Neuronal stem cell (in vitro differentiated cells): ENCODE measurements around the gene AZU1.

Experiments
- DNase-seq: peaks from one replicate; pipeline ENCODE4 v3.0.0-alpha.2; 2013; ENCODE audit warnings: low spot score
- H2AFZ ChIP-seq: one replicate; pipeline ENCODE4 v1.6.1; 2013; ENCODE audit warnings: mild to moderate bottlenecking, low read length, inconsistent platforms
- H2AK5ac ChIP-seq: 2 replicates; pipeline ENCODE4 v1.6.1; 2013; ENCODE audit warnings: low read depth, mild to moderate bottlenecking, inconsistent platforms, low read length, moderate library complexity, mixed read lengths
- H2BK120ac ChIP-seq: 2 replicates; pipeline ENCODE4 v1.6.1; 2013; ENCODE audit warnings: low read depth, mild to moderate bottlenecking, inconsistent platforms, low read length, moderate library complexity, mixed read lengths
- H2BK12ac ChIP-seq: one replicate; pipeline ENCODE4 v1.6.1; 2013; ENCODE audit warnings: low read length, inconsistent platforms
- H2BK15ac ChIP-seq: 2 replicates; pipeline ENCODE4 v1.6.1; 2013; ENCODE audit warnings: mild to moderate bottlenecking, low read length, inconsistent platforms, mixed read lengths
- H2BK5ac ChIP-seq: one replicate; pipeline ENCODE4 v1.6.1; 2013; ENCODE audit warnings: inconsistent platforms, mild to moderate bottlenecking, low read length, moderate library complexity
- H3K14ac ChIP-seq: one replicate; pipeline ENCODE4 v1.6.1; 2013; ENCODE audit warnings: low read length, inconsistent platforms
- H3K18ac ChIP-seq: 2 replicates; pipeline ENCODE4 v1.6.1; 2013; ENCODE audit warnings: low read length, inconsistent platforms
- H3K23ac ChIP-seq: 2 replicates; pipeline ENCODE4 v1.6.1; 2013; ENCODE audit warnings: low read depth, mild to moderate bottlenecking, mixed read lengths, low read length, inconsistent platforms; ENCODE audit not compliant: poor library complexity
- H3K27ac ChIP-seq: replicated peaks from 3 replicates; pipeline ENCODE4 v1.5.1; 2013; ENCODE audit warnings: low read length, inconsistent platforms
- H3K27me3 ChIP-seq, 3 experiments: 2 replicates each; pipeline ENCODE4 v1.6.1; 2013; ENCODE audit warnings: low read length in 3 of 3, mild to moderate bottlenecking in 2 of 3, inconsistent platforms in 1 of 3, low read depth in 1 of 3, mixed read lengths in 1 of 3, moderate library complexity in 1 of 3; ENCODE audit not compliant: control insufficient read depth in 3 of 3, insufficient read depth in 3 of 3
- H3K36me3 ChIP-seq, 2 donors: replicated peaks in 1 of 2; 2 replicates each; pipeline ENCODE4 v1.6.1; 2013; ENCODE audit warnings: low read length in 2 of 2; ENCODE audit not compliant: control insufficient read depth in 2 of 2, insufficient read depth in 2 of 2
- H3K4ac ChIP-seq: 2 replicates; pipeline ENCODE4 v1.6.1; 2013; ENCODE audit warnings: inconsistent platforms, mild to moderate bottlenecking, low read length, moderate library complexity
- H3K4me1 ChIP-seq, 2 donors: 1 replicate in 1 of 2; 2 replicates in 1 of 2; pipeline ENCODE4 v1.6.1; 2013; ENCODE audit warnings: low read length in 2 of 2, low read depth in 1 of 2; ENCODE audit not compliant: control insufficient read depth in 2 of 2, insufficient read depth in 1 of 2
- H3K4me2 ChIP-seq: one replicate; pipeline ENCODE4 v1.6.1; 2013; ENCODE audit warnings: mild to moderate bottlenecking, low read length, inconsistent platforms; ENCODE audit not compliant: insufficient read depth, poor library complexity, severe bottlenecking
- H3K4me3 ChIP-seq, 2 donors: 2 replicates each; pipeline ENCODE4 v1.5.1; 2013; ENCODE audit warnings: low read length in 2 of 2, mild to moderate bottlenecking in 2 of 2, inconsistent platforms in 1 of 2, moderate library complexity in 1 of 2
- H3K79me1 ChIP-seq: one replicate; pipeline ENCODE4 v1.6.1; 2013; ENCODE audit warnings: low read depth, mild to moderate bottlenecking, inconsistent platforms, low read length, moderate library complexity
- H3K9ac ChIP-seq: one replicate; pipeline ENCODE4 v1.6.1; 2013; ENCODE audit warnings: mild to moderate bottlenecking, low read depth, low read length, inconsistent platforms; ENCODE audit not compliant: poor library complexity
- H3K9me3 ChIP-seq, 2 donors: replicated peaks in 1 of 2; 2 replicates each; pipeline versions ENCODE3 to v1.6.1; 2013; ENCODE audit warnings: low read length in 2 of 2, mild to moderate bottlenecking in 2 of 2, inconsistent platforms in 1 of 2, low read depth in 1 of 2, mixed read lengths in 1 of 2, moderate library complexity in 1 of 2; ENCODE audit not compliant: control insufficient read depth in 2 of 2, insufficient read depth in 1 of 2
- H4K8ac ChIP-seq: one replicate; pipeline ENCODE4 v1.6.1; 2013; ENCODE audit warnings: low read depth, mild to moderate bottlenecking, inconsistent platforms, low read length, moderate library complexity
- H4K91ac ChIP-seq: one replicate; pipeline ENCODE4 v1.6.1; 2013; ENCODE audit warnings: low read length, low read depth, mild to moderate bottlenecking, inconsistent platforms; ENCODE audit not compliant: poor library complexity
- WGBS, 2 donors: extraction: QIAGEN DNeasy Blood & Tissue Kit; methylation state at CpG; one replicate each; pipeline ENCODE4 v1.1.7; 2013; ENCODE audit warnings: missing lambda C conversion rate in 2 of 2, mixed read lengths in 1 of 2; ENCODE audit not compliant: insufficient read length in 2 of 2, insufficient replicate concordance in 1 of 2; ENCODE audit errors: extremely low coverage in 2 of 2; 5-methylcytosine and 5-hydroxymethylcytosine counted together

AZU1 gene

DNA sequence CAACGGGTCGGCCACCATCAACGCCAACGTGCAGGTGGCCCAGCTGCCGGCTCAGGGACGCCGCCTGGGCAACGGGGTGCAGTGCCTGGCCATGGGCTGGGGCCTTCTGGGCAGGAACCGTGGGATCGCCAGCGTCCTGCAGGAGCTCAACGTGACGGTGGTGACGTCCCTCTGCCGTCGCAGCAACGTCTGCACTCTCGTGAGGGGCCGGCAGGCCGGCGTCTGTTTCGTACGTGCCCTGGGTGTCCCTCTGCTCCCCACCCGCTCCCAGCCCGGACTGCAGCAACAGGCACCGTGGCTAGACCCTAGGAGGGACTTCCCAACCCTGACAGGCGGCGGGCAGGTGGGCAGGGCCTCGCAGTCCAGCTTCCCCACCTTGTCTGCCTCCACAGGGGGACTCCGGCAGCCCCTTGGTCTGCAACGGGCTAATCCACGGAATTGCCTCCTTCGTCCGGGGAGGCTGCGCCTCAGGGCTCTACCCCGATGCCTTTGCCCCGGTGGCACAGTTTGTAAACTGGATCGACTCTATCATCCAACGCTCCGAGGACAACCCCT lies 28.0 kb downstream of the AZU1 start:
- Histone ChIP-seq H2AK5ac (peak overlapping the region; percentile 66), H3K23ac (peak overlapping the region; percentile 98), H3K79me1 (peaks cover 2% of the 10 kb centered on the region), H3K18ac (peak overlapping the region; percentile 89), H2BK5ac (no peak overlapping the region), H3K4me2 (no peak overlapping the region), H4K8ac (no peak overlapping the region), H2BK120ac (no peak overlapping the region), H3K27ac (no peak overlapping the region), H3K4ac (no peak overlapping the region), H3K14ac (peak overlapping the region; percentile 99), H3K9ac (peak overlapping the region; percentile 70), H3K27me3 (peaks cover 7 to 22% (median 20%) of the 10 kb centered on the region in 3 experiments), H3K9me3 (peaks cover 0 to 2% of the 10 kb centered on the region in 2 donors), H3K4me3 (no peak overlapping the region), H2BK12ac (no peak overlapping the region), H3K4me1 (peaks cover 0 to 2% of the 10 kb centered on the region in 2 donors), H2BK15ac (peak overlapping the region; percentile 38), H4K91ac (no peak overlapping the region), H2AFZ (no peak overlapping the region), H3K36me3 (no peaks in the 10 kb centered on the region)
- DNase-seq, result no peak
- no CpG with 5 or more reads among the region's 40 CpGs for WGBS, 2 donors

DNA sequence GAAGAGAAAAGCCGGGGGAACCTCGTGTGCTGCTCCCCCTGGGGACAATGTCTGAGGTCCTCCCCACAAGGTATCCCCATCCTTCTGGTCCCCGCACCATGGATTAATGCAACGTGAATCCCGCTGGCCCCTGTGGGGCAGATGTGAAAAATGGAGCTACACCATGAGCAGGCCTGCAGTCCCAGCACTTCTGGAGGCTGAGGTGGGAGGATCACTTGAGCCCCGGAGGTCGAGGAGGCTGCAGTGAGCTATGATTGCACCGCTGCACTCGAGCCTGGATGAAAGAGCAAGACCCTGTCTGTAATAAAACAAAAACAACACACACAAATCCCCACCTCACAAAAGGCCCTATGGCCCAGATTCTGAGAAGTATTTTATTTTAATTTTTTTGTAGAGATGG lies 30.6 kb downstream of the AZU1 start:
- H3K9ac ChIP-seq, result no peak overlapping the region
- H4K91ac ChIP-seq, result no peak overlapping the region
- peaks cover 4% of the 10 kb centered on the region for H3K79me1 ChIP-seq
- peaks cover 0 to 9% of the 10 kb centered on the region in 2 donors for H3K9me3 ChIP-seq
- no peak overlapping the region for H2BK15ac ChIP-seq
- H3K18ac ChIP-seq, result no peak overlapping the region
- H3K4ac ChIP-seq, result no peak overlapping the region
- H3K36me3 ChIP-seq, result no peaks in the 10 kb centered on the region
- H2AFZ ChIP-seq, result no peak overlapping the region
- no peak overlapping the region for H3K14ac ChIP-seq
- no peak overlapping the region for H3K23ac ChIP-seq
- H3K4me1 ChIP-seq, result peaks cover 2 to 3% of the 10 kb centered on the region in 2 donors
- H2BK12ac ChIP-seq, result no peak overlapping the region
- DNase-seq, result no peak
- H2BK5ac ChIP-seq, result no peak overlapping the region
- no CpG with 5 or more reads among the region's 9 CpGs for WGBS, 2 donors
- H4K8ac ChIP-seq, result no peak overlapping the region
- no peak overlapping the region for H2BK120ac ChIP-seq
- no peak overlapping the region for H3K27ac ChIP-seq
- H3K27me3 ChIP-seq, result peaks cover 18 to 42% (median 19%) of the 10 kb centered on the region in 3 experiments
- H3K4me2 ChIP-seq, result no peak overlapping the region
- no peak overlapping the region for H2AK5ac ChIP-seq
- peak overlapping the region in 1 of 2 donors; percentile 30 for H3K4me3 ChIP-seq

DNA sequence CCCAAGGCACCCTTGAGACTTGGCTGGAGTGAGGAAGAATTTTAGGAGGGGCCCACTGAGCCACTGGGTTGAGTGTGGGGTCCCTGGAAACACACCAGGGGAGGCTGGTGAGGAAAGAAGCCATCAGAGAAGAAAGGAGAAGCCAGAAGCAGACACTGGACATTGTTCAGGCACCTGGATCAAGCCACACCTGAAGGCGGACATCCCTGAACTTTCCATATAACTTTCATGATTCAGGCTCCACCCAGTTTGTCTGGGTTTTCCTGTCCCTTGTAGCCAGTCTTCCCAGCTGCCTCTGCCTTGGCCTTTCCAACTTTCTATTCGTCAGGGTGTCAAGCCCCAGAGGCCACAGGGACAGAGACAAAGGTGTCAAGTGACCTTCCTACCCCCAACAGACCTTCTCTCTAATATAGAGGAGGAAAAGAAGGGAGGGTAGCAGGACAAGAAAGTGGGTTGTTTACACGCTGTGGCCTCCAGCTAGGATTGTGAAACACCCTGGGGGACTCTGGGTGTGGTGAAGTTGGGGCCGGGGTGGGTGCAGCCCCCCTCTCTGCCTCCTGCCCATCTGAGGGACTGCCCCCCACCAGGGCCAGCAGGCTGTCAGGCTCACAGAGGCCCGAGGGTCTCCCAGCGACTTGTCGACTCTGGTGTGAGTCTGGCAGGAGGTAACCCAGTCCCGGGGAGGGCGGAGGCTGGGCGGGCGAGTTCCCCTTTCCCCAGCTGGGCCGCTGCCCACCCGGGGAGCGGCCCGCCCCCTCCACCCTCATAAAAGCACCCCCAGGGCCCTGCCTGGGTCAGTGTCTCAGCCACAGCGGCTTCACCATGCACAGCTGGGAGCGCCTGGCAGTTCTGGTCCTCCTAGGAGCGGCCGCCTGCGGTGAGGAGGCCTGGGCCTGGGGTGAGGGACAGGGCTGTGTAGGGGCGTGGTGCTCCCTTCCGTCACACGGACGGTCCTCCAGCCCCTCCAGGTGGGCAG lies 31.5 kb downstream of the AZU1 start, which contains the start of gene CFD:
Gene CFD (plus strand): TSS at position 797 of the 976 bp plus-strand sequence. CDS start 26 bp downstream, at position 823.
- peak within 1 kb of the TSS; percentile 60 for H3K9ac ChIP-seq
- peak within 1 kb of the TSS; percentile 98 for H2BK15ac ChIP-seq
- H3K4me2 ChIP-seq, result peak within 1 kb of the TSS; percentile 73
- peaks cover 0 to 9% of the 10 kb centered on the region in 2 donors for H3K9me3 ChIP-seq
- H3K79me1 ChIP-seq, result peaks cover 4% of the 10 kb centered on the region
- H3K27ac ChIP-seq, result no peak within 1 kb of the TSS
- peak within 1 kb of the TSS; percentile 33 to 75 for H3K4me3 ChIP-seq
- no peaks in the 10 kb centered on the region for H3K36me3 ChIP-seq
- no peak for DNase-seq
- WGBS, 2 donors, result no CpG with 5 or more reads among the region's 24 CpGs
- H4K8ac ChIP-seq, result no peak within 1 kb of the TSS
- H2AK5ac ChIP-seq, result peak within 1 kb of the TSS; percentile 88
- H3K14ac ChIP-seq, result no peak within 1 kb of the TSS
- H2BK12ac ChIP-seq, result peak within 1 kb of the TSS; percentile 84
- no peak within 1 kb of the TSS for H4K91ac ChIP-seq
- peak within 1 kb of the TSS; percentile 39 for H2BK5ac ChIP-seq
- H3K23ac ChIP-seq, result peak within 1 kb of the TSS; percentile 93
- peak within 1 kb of the TSS; percentile 92 for H2AFZ ChIP-seq
- peaks cover 18 to 43% (median 19%) of the 10 kb centered on the region in 3 experiments for H3K27me3 ChIP-seq
- H3K4me1 ChIP-seq, result peaks cover 2 to 3% of the 10 kb centered on the region in 2 donors
- H3K18ac ChIP-seq, result peak within 1 kb of the TSS; percentile 87
- H3K4ac ChIP-seq, result no peak within 1 kb of the TSS
- H2BK120ac ChIP-seq, result no peak within 1 kb of the TSS
